Activated T-cell treated with anti-CD3 and anti-CD28 coated beads for 24 hours (primary cell): ENCODE measurements around the gene ZNF319.

Source experiments
- DNase-seq: peaks from one replicate; pipeline ENCODE4 v3.0.0-alpha.2; 2020; ENCODE audit warnings: low read depth

Gene ZNF319

GRCh38 chr16:57999971-58000705 is at the start of gene ZNF319:
ZNF319 (minus strand) TSS chr16:58000672; CDS start chr16:57998265, 2,407 bp downstream.
- DNase-seq: no peak

- DNase-seq: no peak
Observed at GRCh38 chr16:58049232-58050185, 49.0 kb upstream of the ZNF319 start.

- no peak for DNase-seq
Observed at GRCh38 chr16:58048494-58049231, 48.2 kb upstream of the ZNF319 start.

GRCh38 chr16:58047557-58048348 is 47.3 kb upstream of the ZNF319 start:
- DNase-seq: no peak

GRCh38 chr16:58046936-58047335 is 46.5 kb upstream of the ZNF319 start:
- DNase-seq: no peak

- DNase-seq: no peak
Observed at GRCh38 chr16:58046054-58046881, 45.8 kb upstream of the ZNF319 start.

- no peak for DNase-seq
Observed at GRCh38 chr16:58045096-58045495, 44.6 kb upstream of the ZNF319 start.

GRCh38 chr16:58044266-58045019 is 44.0 kb upstream of the ZNF319 start:
- DNase-seq: no peak

GRCh38 chr16:58043571-58044155 is 43.2 kb upstream of the ZNF319 start:
- DNase-seq: no peak

- no peak for DNase-seq
Observed at GRCh38 chr16:58042886-58043515, 42.5 kb upstream of the ZNF319 start.

- no peak for DNase-seq
Observed at GRCh38 chr16:58042001-58042885, 41.8 kb upstream of the ZNF319 start.

- no peak for DNase-seq
Observed at GRCh38 chr16:58041628-58041955, 41.1 kb upstream of the ZNF319 start.

GRCh38 chr16:58040945-58041627 is 40.6 kb upstream of the ZNF319 start:
- no peak for DNase-seq

- no peak for DNase-seq
Observed at GRCh38 chr16:58040496-58040846, 40.0 kb upstream of the ZNF319 start.

GRCh38 chr16:58039829-58040495 is 39.5 kb upstream of the ZNF319 start:
- no peak for DNase-seq

- DNase-seq: no peak
Observed at GRCh38 chr16:58038219-58038641, 37.8 kb upstream of the ZNF319 start.
